Measurements from ENCODE around the gene TRAPPC6A.
A peak's percentile ranks its signal among the peaks of the same experiment; 100 is the strongest.

The TRAPPC6A gene

GRCh38 chr19:45186509-45187334 is 8.7 kb upstream of the TRAPPC6A start:
- DNase-seq (ENCODE audit: low spot score), result no peak

- DNase-seq (ENCODE audit: low spot score), result no peak
Observed at GRCh38 chr19:45184115-45184514, 6.1 kb upstream of the TRAPPC6A start.

GRCh38 chr19:45182758-45183157 is 4.7 kb upstream of the TRAPPC6A start:
- DNase-seq (ENCODE audit: low spot score), result no peak

- DNase-seq (ENCODE audit: low spot score), result no peak
Observed at GRCh38 chr19:45180936-45181335, 2.9 kb upstream of the TRAPPC6A start.

GRCh38 chr19:45179892-45180370 is 1.9 kb upstream of the TRAPPC6A start:
- DNase-seq (ENCODE audit: low spot score), result no peak

- peak; percentile 13 for DNase-seq (ENCODE audit: low spot score)
Observed at GRCh38 chr19:45179072-45179891, 1.2 kb upstream of the TRAPPC6A start.

- DNase-seq (ENCODE audit: low spot score), result peak; percentile 100
Observed at GRCh38 chr19:45178262-45179071, 430 bp upstream of the TRAPPC6A start, which contains the start of gene BLOC1S3. Gene BLOC1S3, plus strand, starts transcription at chr19:45178784. Its CDS starts 513 bp downstream, at chr19:45179297.

GRCh38 chr19:45175515-45176345 is 2.3 kb downstream of the TRAPPC6A start:
- DNase-seq (ENCODE audit: low spot score), result no peak

- no peak for DNase-seq (ENCODE audit: low spot score)
Observed at GRCh38 chr19:45173816-45174215, 4.2 kb downstream of the TRAPPC6A start.

- no peak for DNase-seq (ENCODE audit: low spot score)
Observed at GRCh38 chr19:45172611-45173208, 5.3 kb downstream of the TRAPPC6A start.

- DNase-seq (ENCODE audit: low spot score), result peak; percentile 49
Observed at GRCh38 chr19:45172173-45172572, 5.9 kb downstream of the TRAPPC6A start.

GRCh38 chr19:45171211-45171623 is 6.8 kb downstream of the TRAPPC6A start:
- DNase-seq (ENCODE audit: low spot score), result peak; percentile 87

- no peak for DNase-seq (ENCODE audit: low spot score)
Observed at GRCh38 chr19:45170146-45171106, 7.6 kb downstream of the TRAPPC6A start.

- no peak for DNase-seq (ENCODE audit: low spot score)
Observed at GRCh38 chr19:45169602-45170001, 8.4 kb downstream of the TRAPPC6A start.

- peak; percentile 16 for DNase-seq (ENCODE audit: low spot score)
Observed at GRCh38 chr19:45168767-45169351, 9.2 kb downstream of the TRAPPC6A start.

- DNase-seq (ENCODE audit: low spot score), result no peak
Observed at GRCh38 chr19:45166723-45167252, 11.2 kb downstream of the TRAPPC6A start.

- peak; percentile 63 for DNase-seq (ENCODE audit: low spot score)
Observed at GRCh38 chr19:45164577-45165335, 13.3 kb downstream of the TRAPPC6A start.
